ENCODE measurements around the gene TRDN.

Gene TRDN

GRCh38 chr6:123519189-123519505 is 117.6 kb downstream of the TRDN start:
- Histone ChIP-seq H3K4me2 (ENCODE audit: low read length) (no peak overlapping the region), H4K20me1 (ENCODE audit: insufficient read depth, low read length) (no peaks in the 10 kb centered on the region), H3K4me1 (ENCODE audit: insufficient read depth, low read length, severe bottlenecking) (no peaks in the 10 kb centered on the region), H3K27ac (ENCODE audit: low read depth, low read length, poor library complexity, severe bottlenecking) (no peak overlapping the region), H2AFZ (ENCODE audit: low read length) (no peak overlapping the region), H3K4me3 (ENCODE audit: low read depth, low read length, poor library complexity, severe bottlenecking) (no peak overlapping the region), H3K36me3 (ENCODE audit: insufficient read depth, low read length) (no peaks in the 10 kb centered on the region), H3K9me3 (ENCODE audit: low read length) (no peaks in the 10 kb centered on the region), H3K9ac (ENCODE audit: low read length) (no peak overlapping the region), H3F3A (ENCODE audit: insufficient read depth, low read length) (no peaks in the 10 kb centered on the region), H3K9me2 (ENCODE audit: low read depth, low read length) (no peaks in the 10 kb centered on the region), H3K27me3 (ENCODE audit: insufficient read depth, low read length) (no peaks in the 10 kb centered on the region), H3K79me2 (ENCODE audit: insufficient read depth, low read length) (no peaks in the 10 kb centered on the region)
- TF ChIP-seq CTCF (IDR thresholded peaks at IDR 0.05; ENCODE audit: low read length), result no peak
- no peak for TF ChIP-seq EZH2 (IDR thresholded peaks at IDR 0.05; ENCODE audit: borderline replicate concordance, low read length)

- no peak overlapping the region for H3K4me2 ChIP-seq (ENCODE audit: low read length)
- no peak overlapping the region for H3K27ac ChIP-seq (ENCODE audit: low read depth, low read length, poor library complexity, severe bottlenecking)
- TF ChIP-seq CTCF (IDR thresholded peaks at IDR 0.05; ENCODE audit: low read length), result no peak
- TF ChIP-seq EZH2 (IDR thresholded peaks at IDR 0.05; ENCODE audit: borderline replicate concordance, low read length), result no peak
- H3K9ac ChIP-seq (ENCODE audit: low read length), result no peak overlapping the region
- H3F3A ChIP-seq (ENCODE audit: insufficient read depth, low read length), result no peaks in the 10 kb centered on the region
- H3K27me3 ChIP-seq (ENCODE audit: insufficient read depth, low read length), result no peaks in the 10 kb centered on the region
- H4K20me1 ChIP-seq (ENCODE audit: insufficient read depth, low read length), result no peaks in the 10 kb centered on the region
- H3K4me3 ChIP-seq (ENCODE audit: low read depth, low read length, poor library complexity, severe bottlenecking), result no peak overlapping the region
- no peaks in the 10 kb centered on the region for H3K79me2 ChIP-seq (ENCODE audit: insufficient read depth, low read length)
- no peaks in the 10 kb centered on the region for H3K4me1 ChIP-seq (ENCODE audit: insufficient read depth, low read length, severe bottlenecking)
- H2AFZ ChIP-seq (ENCODE audit: low read length), result no peak overlapping the region
- H3K9me3 ChIP-seq (ENCODE audit: low read length), result no peaks in the 10 kb centered on the region
- no peaks in the 10 kb centered on the region for H3K9me2 ChIP-seq (ENCODE audit: low read depth, low read length)
- no peaks in the 10 kb centered on the region for H3K36me3 ChIP-seq (ENCODE audit: insufficient read depth, low read length)
These were observed 118.1 kb downstream of the TRDN start for GRCh38 chr6:123518441-123519188.

GRCh38 chr6:123515715-123516114 is 121.0 kb downstream of the TRDN start:
- Histone ChIP-seq H3K27me3 (ENCODE audit: insufficient read depth, low read length) (no peaks in the 10 kb centered on the region), H3K9me2 (ENCODE audit: low read depth, low read length) (no peaks in the 10 kb centered on the region), H2AFZ (ENCODE audit: low read length) (no peak overlapping the region), H3K36me3 (ENCODE audit: insufficient read depth, low read length) (no peaks in the 10 kb centered on the region), H3K4me2 (ENCODE audit: low read length) (no peak overlapping the region), H3K79me2 (ENCODE audit: insufficient read depth, low read length) (no peaks in the 10 kb centered on the region), H3F3A (ENCODE audit: insufficient read depth, low read length) (no peaks in the 10 kb centered on the region), H3K27ac (ENCODE audit: low read depth, low read length, poor library complexity, severe bottlenecking) (no peak overlapping the region), H3K9ac (ENCODE audit: low read length) (no peak overlapping the region), H3K4me3 (ENCODE audit: low read depth, low read length, poor library complexity, severe bottlenecking) (no peak overlapping the region), H3K4me1 (ENCODE audit: insufficient read depth, low read length, severe bottlenecking) (no peaks in the 10 kb centered on the region), H3K9me3 (ENCODE audit: low read length) (no peaks in the 10 kb centered on the region), H4K20me1 (ENCODE audit: insufficient read depth, low read length) (no peaks in the 10 kb centered on the region)
- TF ChIP-seq CTCF (IDR thresholded peaks at IDR 0.05; ENCODE audit: low read length), result no peak
- no peak for TF ChIP-seq EZH2 (IDR thresholded peaks at IDR 0.05; ENCODE audit: borderline replicate concordance, low read length)
